ENCODE measurements around the gene ALG8.
A peak's percentile ranks its signal among the peaks of the same experiment; 100 is the strongest.
"Not testable (repeated sequence)": the region's sequence is repeated elsewhere in the genome, so short reads cannot be mapped to it uniquely, and the experiment has no call there.

ALG8 gene

DNA sequence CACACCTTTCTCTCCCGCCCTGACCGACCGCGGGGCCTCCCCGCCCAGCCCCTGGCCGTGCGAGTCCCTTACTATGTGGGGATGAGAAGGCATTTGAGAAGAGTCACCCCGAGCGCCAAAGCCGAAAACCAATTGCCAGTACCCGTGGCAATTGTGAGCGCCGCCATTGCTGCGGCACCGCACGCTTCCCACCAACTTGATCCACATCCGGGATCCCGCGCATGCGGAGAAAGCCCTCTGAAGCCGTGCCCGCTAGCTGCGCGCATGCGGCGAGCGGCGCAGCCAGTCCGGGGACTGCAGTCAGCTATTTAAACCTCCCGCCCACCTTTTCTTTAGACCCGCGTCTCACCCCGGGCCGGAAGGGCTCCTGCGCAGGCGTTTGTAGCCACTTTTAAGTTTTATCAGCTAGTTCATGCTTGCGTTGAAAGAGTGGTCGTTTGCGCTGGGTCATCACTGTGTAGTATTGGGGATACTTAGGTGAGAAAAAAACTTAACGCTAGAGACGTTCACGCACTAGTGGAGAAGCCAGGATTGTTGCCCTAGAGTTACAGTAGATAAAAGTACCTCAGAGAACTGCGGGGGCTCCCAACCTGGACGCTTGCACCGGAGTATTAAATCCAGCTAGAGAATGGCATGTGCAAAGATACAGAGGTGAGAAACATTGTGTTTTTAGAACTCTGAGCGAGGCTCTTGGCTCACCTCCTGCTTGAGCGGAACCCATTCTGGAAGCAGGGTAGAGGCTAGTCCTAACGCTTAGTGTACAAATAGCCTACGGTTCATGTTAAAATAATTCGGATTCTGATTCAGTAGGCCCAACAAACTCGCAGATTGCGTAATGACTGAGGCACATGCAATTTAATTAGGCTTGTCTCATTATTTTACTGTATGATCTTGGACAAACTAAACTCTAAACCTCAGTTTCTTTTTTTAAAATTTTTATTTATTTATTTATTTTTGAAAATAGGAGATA, at the start of gene ALG8:
Gene ALG8, minus strand, starts transcription at position 205 of the 970 bp plus-strand sequence. Its CDS starts 38 bp downstream, at position 167.
- peak; percentile 77 for DNase-seq

- peak; percentile 75 for DNase-seq
These were observed 49.1 kb upstream of the ALG8 start, which contains the start of the genes KCTD21 and USP35 for GRCh38 chr11:78188286-78189173. TSS of gene KCTD21 (minus strand) at chr11:78188626. CDS start at chr11:78174554, 14,072 bp downstream. TSS of gene USP35 (plus strand) at chr11:78188919. CDS start at chr11:78196246, 7,327 bp downstream.

DNA sequence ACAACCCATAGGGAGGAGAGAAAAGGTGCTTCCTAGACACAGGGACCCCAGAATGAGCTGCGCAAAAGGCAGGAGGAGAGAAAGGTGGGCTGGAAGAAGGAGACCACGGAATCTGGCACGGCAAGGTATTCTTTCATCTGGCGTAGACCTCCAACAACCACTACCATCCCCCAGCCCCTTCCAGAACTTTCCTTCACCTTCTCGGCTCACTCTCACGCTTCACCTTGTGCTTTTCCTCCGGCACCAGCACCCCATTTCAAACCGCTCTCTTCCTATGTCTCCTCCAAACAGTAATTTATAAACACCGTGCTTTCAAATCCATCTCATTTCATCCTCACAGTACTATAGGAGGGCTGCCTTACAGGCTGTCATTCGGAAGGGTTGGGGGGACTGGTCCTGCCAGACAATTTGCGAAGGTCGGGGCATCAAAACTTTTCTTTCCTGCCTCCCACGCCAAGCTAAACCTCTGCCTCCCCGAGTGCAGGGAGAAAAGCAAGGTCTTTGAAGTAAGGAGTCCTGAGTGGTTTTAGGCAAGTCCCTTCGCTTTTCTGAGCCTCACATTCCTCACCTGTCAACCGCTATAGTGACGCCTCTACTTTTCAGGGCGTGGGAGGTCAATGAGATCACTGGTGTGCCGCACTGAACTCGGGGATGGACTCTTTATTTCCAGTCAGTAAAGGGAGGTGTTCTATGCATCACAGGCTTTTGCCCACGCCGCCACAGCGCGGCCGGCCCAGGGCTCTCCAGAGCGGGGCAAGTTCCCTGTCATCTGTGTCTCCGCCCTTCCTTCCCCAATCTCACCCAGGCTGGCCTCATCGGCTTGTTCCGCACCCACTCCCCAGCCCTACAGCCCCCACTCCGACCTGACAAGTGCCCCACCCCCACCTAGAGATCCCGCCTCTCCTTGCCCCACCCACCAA, 48.2 kb upstream of the ALG8 start:
- DNase-seq, result no peak

DNA sequence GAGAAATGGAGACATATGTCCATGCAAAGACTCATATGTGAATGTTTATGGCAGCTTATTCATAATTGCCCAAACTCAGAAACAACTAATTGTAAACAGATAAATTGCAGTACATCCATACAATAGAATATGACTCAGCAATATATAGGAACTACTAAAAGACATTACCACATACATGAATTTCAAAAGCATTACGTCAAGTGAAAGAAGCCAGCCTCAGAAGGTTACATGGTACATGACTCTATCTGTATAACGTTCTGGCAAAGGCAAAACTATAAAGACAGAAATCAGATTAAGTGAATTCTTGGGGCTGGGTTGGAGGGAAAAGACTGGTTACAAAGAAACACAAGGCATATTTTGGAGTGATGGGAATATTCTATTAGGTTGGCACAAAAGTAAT, 41.8 kb upstream of the ALG8 start:
- no peak for DNase-seq

GRCh38 chr11:78180751-78181150, 41.3 kb upstream of the ALG8 start:
- DNase-seq, result no peak

DNA sequence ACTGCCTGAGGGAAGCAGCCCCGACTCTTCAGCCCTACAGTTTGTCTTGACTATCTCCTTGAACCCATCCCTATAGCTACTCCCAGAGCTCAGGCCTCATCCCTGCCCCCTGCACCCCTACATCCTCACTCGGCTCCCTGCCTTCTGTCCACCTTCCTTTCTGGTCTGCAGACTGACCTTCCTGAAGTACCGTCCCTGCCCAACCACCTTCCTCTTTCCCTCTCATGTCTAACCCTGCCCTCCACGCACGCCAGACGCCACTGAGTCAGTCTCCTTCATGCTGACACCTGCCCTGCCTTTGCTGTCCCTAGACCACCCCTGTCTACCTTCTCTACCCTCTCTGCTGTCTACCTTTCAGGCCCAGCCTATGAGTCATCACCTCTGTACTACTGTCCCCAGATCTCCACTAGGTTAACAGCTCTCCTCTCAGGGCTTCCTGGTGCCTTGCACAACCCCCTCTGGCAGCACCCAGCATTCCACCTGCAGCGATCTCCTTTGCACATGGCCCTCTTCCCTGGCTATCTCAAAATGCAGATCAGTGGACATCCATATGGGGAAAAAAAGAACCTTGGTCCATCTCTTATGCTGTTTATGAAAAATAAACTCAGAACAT, 40.1 kb upstream of the ALG8 start:
- DNase-seq, result no peak

DNA sequence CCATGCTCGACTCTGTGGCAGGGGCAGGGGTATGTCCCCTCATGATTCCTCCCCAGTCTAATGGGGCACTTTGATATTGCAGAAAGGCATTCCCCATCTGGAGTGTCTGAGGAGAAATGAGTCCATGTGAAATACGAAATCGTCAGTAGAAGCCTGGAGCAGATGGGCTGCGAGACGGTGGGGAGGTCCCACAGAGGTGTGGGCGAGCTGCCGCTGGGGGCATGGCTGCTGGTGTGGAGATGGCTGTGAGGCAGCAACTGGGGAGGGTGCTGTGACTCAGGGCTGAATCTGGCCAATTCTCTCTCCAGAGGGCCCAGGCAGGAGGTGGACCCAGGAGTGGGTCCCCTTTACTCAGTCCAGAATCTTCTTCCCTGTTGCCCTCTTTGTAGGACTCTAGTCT, 37.8 kb upstream of the ALG8 start:
- DNase-seq, result no peak

- no peak for DNase-seq
These were observed 37.2 kb upstream of the ALG8 start for GRCh38 chr11:78176605-78177141.

DNA sequence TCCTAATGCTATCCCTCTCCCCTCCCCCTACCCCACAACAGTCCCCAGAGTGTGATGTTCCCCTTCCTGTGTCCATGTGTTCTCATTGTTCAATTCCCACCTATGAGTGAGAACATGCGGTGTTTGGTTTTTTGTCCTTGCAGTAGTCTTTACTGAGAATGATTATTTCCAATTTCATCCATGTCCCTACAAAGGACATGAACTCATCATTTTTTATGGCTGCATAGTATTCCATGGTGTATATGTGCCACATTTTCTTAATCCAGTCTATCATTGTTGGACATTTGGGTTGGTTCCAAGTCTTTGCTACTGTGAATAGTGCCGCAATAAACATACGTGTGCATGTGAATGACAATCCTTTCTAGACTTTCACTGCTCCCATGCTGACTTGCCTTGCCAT, 36.4 kb upstream of the ALG8 start:
- DNase-seq, result not testable (repeated sequence)

DNA sequence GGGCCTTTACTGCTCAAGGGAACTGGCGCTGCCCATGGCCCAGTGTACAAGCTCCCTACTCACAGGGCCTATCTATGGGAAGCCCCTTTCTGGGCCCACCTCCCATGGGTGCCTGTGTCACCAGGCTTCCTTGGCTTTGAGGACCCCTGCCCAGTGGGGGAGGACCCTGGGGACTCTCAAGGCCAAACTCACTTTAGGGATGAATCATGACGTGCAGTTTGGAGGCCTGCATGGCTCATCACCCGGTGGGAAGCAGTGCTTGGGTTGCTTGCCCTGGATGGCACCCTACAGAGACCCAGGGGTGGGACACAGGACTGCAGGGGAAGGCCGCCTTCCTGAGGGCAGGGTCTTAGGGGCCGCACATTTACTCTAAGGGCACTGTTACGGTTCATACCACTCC, 32.5 kb upstream of the ALG8 start:
- DNase-seq, result no peak

DNA sequence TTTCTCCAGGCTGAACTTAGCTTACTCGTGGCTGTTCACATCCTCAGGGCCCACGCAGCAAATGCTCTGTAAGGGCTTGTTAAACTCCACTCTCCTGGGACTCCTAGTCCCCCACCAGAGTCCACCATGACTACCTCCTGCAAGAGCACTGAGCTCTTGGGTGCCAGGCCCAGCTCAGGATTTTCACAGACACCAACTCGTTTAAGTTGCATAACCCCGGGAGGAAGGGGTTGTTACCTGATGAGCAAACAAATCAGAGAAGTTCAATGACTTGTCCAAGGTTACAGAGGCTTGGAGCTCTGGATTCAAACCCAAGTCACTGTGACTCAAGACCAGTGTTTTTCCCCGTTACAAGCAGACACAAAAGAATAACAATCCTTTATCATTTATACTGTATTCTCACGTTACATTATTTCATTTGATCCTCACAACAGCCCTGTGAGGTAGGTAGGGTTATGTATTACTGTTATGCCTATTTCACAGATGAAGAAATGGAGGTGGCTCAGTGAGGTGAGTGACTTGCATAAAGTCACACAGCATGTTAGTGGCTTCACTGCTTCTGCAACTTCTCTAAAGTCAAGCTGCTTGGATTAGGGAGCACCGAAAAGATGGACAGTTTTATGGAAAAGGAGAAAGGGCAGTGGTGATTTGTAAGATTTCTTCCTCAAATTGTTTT, 31.6 kb upstream of the ALG8 start:
- no peak for DNase-seq

DNA sequence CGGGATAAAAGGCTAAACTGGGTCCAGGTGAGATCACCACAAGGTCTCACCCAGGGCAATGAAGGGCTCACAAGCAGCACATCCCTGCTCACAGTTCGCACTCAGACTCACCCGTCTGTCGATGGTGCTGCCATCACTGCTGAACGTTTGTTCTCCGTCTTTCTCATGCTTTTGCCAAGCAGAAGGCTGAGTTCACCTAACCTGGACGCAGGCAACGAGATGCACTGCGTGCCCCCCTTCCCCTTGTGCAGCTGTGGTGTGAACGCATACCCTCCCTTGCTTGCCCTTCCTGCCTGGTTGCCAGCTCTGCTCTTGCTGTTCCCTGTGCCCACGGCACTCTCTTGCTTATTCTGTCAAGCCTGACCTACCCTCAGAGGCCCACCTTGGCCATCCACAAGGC, 31.0 kb upstream of the ALG8 start:
- no peak for DNase-seq

DNA sequence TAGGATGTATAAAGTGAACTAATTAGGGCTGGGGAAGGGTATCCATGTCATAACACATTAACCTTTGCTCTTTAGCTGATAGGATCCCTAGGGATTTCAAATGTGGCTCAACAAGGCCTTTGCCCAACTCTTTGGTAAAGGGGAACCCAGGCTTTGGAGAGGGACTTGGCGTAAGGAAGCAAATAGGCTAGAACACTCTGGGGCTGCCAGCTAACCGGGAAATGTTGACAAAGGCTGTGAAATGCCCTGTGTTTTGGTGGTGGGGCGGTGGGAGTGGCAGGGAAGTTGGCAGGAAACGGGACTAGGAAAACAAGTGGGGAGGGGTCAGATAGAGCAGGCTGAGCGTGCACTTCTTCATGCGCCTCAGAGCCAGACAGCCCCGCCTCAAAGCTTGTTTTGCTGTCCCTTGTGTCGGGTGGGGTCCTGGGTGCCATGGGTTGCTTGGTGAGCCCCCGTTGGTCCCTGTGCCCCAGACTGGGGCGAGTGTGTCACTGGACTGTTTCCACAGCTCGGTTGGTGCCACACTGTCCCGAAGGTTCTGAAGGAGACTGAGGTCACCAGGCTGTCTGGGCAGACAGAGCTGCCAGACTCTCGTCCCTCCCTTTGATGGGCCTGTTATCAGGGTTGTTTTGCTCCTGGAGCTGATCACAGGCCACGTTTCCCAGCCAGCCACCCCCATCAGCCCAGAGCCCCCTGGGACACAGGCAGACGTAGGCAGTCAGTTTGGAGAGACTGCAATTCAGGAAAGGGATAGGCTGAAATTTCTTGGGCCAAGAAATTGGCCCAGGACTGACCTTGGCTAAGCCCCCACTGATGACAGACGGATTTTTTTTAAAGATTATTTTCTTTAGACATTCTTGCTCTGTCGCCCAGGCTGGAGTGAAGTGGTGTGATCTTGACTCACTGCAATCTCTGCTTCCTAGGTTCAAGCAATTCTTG, 29.4 kb upstream of the ALG8 start:
- DNase-seq, result no peak

DNA sequence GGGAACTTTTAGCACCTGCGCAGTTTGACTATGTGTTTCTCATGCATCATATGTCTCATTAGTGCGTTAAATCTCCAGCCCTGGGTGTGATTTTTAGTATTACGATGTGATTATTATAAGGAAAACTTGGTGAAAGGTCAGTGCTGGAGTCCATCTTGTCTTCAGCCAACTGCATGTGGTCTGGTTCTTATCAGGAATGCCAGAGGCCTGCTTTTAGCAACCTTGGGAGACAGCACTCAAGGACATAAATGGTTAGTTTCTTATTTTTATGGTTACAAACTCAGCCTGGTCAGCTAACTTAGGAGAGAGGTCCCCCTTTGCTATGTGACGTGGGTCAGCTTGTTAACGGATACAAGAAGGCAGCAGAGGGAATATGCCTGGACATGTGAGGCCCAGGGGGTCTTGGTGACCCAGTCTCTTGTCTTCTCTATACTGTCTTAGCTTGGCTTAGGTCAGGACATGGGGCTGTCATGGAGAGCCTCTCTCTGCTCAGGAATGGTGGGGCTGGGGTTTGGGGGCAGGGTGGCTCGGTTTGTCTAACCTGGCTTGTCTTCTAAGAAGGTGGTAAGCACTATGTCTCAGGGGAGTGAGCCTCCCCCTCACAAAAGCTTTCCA, 27.5 kb upstream of the ALG8 start:
- DNase-seq, result no peak

- no peak for DNase-seq
These were observed 25.0 kb upstream of the ALG8 start for GRCh38 chr11:78164471-78164870.

GRCh38 chr11:78163828-78164227, 24.4 kb upstream of the ALG8 start:
- DNase-seq, result no peak

GRCh38 chr11:78161962-78162371, 22.5 kb upstream of the ALG8 start:
- no peak for DNase-seq

- DNase-seq, result no peak
These were observed 21.9 kb upstream of the ALG8 start for GRCh38 chr11:78161346-78161745.

DNA sequence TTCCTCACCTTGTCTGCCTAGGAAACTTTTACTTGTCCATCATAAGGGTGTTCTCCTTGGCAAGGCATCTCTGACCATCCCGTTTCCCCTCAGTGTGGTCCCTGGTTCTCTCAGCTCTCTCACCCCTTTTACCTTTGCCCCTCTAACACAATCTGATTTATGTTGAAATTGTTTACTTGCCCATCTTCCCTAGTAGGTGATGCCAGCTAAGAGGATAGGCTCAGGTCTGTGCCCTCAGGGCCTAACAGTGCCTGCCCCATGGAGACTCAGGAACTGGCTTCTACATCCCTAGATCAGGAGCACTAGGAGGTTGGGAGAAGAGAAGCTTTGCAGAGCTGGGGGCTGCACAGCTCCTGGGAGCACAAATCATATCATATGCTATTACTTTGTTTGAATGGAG, 21.1 kb upstream of the ALG8 start:
- no peak for DNase-seq

All from NCI-H2081 treated with DMSO at 0.1 percent for 48 hours (cell line).